Ishikawa (cell line): ENCODE measurements around the gene NPBWR2.

Experiments used
- CEBPB ChIP-seq: IDR thresholded peaks from 2 replicates; pipeline ENCODE4 v1.6.1; 2012
- CREB1 ChIP-seq: IDR thresholded peaks from 2 replicates; pipeline ENCODE4 v1.6.1; 2012; ENCODE audit warnings: low read depth
- EGR1 ChIP-seq: IDR thresholded peaks from 2 replicates; pipeline ENCODE4 v1.6.1; 2012
- EP300 ChIP-seq: IDR thresholded peaks from 2 replicates; pipeline ENCODE4 v1.6.1; 2012; ENCODE audit warnings: borderline replicate concordance
- FOXM1 ChIP-seq: IDR thresholded peaks from 2 replicates; pipeline ENCODE4 v1.6.1; 2012; ENCODE audit warnings: low read depth, borderline replicate concordance
- MAX ChIP-seq: IDR thresholded peaks from 2 replicates; pipeline ENCODE4 v1.6.1; 2012
- NFIC ChIP-seq: IDR thresholded peaks from 2 replicates; pipeline ENCODE4 v1.6.1; 2012
- RAD21 ChIP-seq: IDR thresholded peaks from 2 replicates; pipeline ENCODE4 v1.6.1; 2012; ENCODE audit warnings: low read depth
- TAF1 ChIP-seq: IDR thresholded peaks from 2 replicates; pipeline ENCODE4 v1.6.1; 2012; ENCODE audit warnings: low read depth, mild to moderate bottlenecking
- TCF12 ChIP-seq: IDR thresholded peaks from 2 replicates; pipeline ENCODE4 v1.6.1; 2012; ENCODE audit warnings: low read depth
- TEAD4 ChIP-seq: IDR thresholded peaks from 2 replicates; pipeline ENCODE4 v1.6.1; 2012
- YY1 ChIP-seq: IDR thresholded peaks from 2 replicates; pipeline ENCODE4 v1.6.1; 2012; ENCODE audit warnings: low read depth
- ZBTB7A ChIP-seq: IDR thresholded peaks from 2 replicates; pipeline ENCODE4 v1.6.1; 2012; ENCODE audit warnings: low read depth
- TF ChIP-seq, protein P1 (sequence below): IDR thresholded peaks from 2 replicates; pipeline ENCODE4 v1.6.1; 2012
- TF ChIP-seq, protein P2 (sequence below): IDR thresholded peaks from 2 replicates; pipeline ENCODE4 v1.6.1; 2012; ENCODE audit warnings: low read depth, mild to moderate bottlenecking

The NPBWR2 gene

GRCh38 chr20:64148581-64148980 is 41.2 kb upstream of the NPBWR2 start:
- TF ChIP-seq, protein P1, sequence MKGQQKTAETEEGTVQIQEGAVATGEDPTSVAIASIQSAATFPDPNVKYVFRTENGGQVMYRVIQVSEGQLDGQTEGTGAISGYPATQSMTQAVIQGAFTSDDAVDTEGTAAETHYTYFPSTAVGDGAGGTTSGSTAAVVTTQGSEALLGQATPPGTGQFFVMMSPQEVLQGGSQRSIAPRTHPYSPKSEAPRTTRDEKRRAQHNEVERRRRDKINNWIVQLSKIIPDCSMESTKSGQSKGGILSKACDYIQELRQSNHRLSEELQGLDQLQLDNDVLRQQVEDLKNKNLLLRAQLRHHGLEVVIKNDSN = no peak
- no peak for TF ChIP-seq MAX
- no peak for TF ChIP-seq ZBTB7A
- no peak for TF ChIP-seq TEAD4
- TF ChIP-seq FOXM1 = no peak

- TF ChIP-seq NFIC = no peak
- TF ChIP-seq CEBPB = no peak
- TF ChIP-seq TAF1 = no peak
- no peak for TF ChIP-seq CREB1
- TF ChIP-seq MAX = no peak
- no peak for TF ChIP-seq ZBTB7A
- TF ChIP-seq, protein P1 = no peak
Observed at GRCh38 chr20:64146936-64147477, 39.6 kb upstream of the NPBWR2 start.

GRCh38 chr20:64146301-64146935 is 39.1 kb upstream of the NPBWR2 start:
- TF ChIP-seq FOXM1 = no peak
- no peak for TF ChIP-seq MAX
- no peak for TF ChIP-seq EP300
- TF ChIP-seq, protein P1 = no peak
- no peak for TF ChIP-seq YY1
- TF ChIP-seq TAF1 = no peak
- TF ChIP-seq, protein P2, sequence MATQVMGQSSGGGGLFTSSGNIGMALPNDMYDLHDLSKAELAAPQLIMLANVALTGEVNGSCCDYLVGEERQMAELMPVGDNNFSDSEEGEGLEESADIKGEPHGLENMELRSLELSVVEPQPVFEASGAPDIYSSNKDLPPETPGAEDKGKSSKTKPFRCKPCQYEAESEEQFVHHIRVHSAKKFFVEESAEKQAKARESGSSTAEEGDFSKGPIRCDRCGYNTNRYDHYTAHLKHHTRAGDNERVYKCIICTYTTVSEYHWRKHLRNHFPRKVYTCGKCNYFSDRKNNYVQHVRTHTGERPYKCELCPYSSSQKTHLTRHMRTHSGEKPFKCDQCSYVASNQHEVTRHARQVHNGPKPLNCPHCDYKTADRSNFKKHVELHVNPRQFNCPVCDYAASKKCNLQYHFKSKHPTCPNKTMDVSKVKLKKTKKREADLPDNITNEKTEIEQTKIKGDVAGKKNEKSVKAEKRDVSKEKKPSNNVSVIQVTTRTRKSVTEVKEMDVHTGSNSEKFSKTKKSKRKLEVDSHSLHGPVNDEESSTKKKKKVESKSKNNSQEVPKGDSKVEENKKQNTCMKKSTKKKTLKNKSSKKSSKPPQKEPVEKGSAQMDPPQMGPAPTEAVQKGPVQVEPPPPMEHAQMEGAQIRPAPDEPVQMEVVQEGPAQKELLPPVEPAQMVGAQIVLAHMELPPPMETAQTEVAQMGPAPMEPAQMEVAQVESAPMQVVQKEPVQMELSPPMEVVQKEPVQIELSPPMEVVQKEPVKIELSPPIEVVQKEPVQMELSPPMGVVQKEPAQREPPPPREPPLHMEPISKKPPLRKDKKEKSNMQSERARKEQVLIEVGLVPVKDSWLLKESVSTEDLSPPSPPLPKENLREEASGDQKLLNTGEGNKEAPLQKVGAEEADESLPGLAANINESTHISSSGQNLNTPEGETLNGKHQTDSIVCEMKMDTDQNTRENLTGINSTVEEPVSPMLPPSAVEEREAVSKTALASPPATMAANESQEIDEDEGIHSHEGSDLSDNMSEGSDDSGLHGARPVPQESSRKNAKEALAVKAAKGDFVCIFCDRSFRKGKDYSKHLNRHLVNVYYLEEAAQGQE = no peak
- TF ChIP-seq NFIC = no peak
- TF ChIP-seq TCF12 = no peak
- TF ChIP-seq ZBTB7A = no peak
- no peak for TF ChIP-seq CEBPB
- no peak for TF ChIP-seq CREB1

DNA sequence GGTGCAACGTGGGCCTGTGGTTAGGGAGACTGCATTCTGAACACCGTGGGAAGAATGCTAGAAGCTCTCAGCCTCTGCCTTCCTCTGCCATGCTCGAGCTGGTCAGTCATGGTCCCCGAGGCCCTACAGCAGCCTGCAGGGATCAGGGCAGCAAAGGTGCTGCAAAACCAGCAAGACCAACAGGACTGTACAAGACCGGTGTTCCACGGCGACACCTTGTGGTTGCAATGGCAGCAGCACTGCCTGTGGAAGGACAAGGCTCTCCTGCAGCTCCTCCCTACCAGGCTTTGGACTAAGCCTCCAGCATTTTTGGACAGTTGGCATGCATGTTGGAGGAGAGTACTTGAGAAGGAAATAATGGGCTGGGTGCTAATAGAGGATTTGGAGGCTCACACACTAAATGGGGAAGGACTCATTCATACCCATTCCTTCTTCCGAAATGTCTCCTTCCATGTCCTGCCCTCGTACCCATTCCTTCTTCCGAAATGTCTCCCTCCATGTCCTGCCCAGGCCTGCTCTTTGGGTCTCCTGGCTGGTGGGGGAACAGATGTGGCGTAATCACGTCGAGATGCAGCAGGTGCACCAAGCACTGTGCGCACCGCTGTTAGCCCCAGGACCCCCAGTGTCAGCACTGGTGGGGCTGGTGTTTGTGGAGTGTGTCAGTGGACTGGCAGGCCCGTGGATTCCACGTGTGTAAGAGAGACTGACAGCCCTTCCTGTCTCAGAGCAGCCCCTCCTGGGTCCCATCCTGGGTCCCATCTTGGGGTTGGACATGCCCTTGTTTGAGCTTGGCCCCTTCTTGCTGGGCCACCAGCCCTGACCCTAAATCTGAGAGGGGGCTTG is 38.3 kb upstream of the NPBWR2 start:
- no peak for TF ChIP-seq CEBPB
- TF ChIP-seq, protein P1 = 0 out of 2 replicates have a peak, but pooled peaks have one; percentile 14
- TF ChIP-seq RAD21 = peak; percentile 16; the same call in 1 of the 2 replicates

- no peak for TF ChIP-seq YY1
- no peak for TF ChIP-seq CEBPB
- TF ChIP-seq ZBTB7A = no peak
- no peak for TF ChIP-seq TCF12
- TF ChIP-seq EGR1 = no peak
- TF ChIP-seq, protein P1 = no peak
- TF ChIP-seq TEAD4 = no peak
- no peak for TF ChIP-seq CREB1
- TF ChIP-seq, protein P2 = no peak
- no peak for TF ChIP-seq MAX
- no peak for TF ChIP-seq RAD21
- no peak for TF ChIP-seq EP300
- TF ChIP-seq FOXM1 = no peak
Observed at GRCh38 chr20:64144144-64144912, 37.0 kb upstream of the NPBWR2 start.
